Heart left ventricle (tissue), 16 donors: ENCODE measurements around the gene MGME1. TPM values are rescaled to one million over a fixed set of nuclear protein-coding genes. Genes with fewer than 3 reads are reported as not detected.
"Not testable (repeated sequence)": the region's sequence is repeated elsewhere in the genome, so short reads cannot be mapped to it uniquely, and the experiment has no call there.

Experiments used
- ATAC-seq, 4 donors: fragments of 200-7000 bp; cut with Tn5 transposase; one replicate each; pipeline ENCODE4 v1.9.1; 2020 to 2022; ENCODE audit warnings: moderate library complexity in 4 of 4, mild to moderate bottlenecking in 3 of 4, moderate number of reproducible peaks in 1 of 4
- DNase-seq, 5 donors: peaks; one replicate each; pipeline ENCODE4 v3.0.0-alpha.2; 2020
- H3K27ac ChIP-seq, 12 donors: fragments of 200-600 bp; sonication (generic) in 4 of 12; one replicate each; pipeline versions ENCODE4 v1.5.0 to v1.8.0; 2016 to 2022; ENCODE audit warnings: mild to moderate bottlenecking in 2 of 12
- H3K27me3 ChIP-seq, 9 donors: fragments of 200-600 bp; sonication (generic) in 2 of 9; one replicate each; pipeline versions ENCODE4 v1.5.1 to v1.8.0; 2016 to 2022; ENCODE audit warnings: mild to moderate bottlenecking in 3 of 9
- H3K36me3 ChIP-seq, 9 donors: fragments of 200-600 bp; sonication (generic) in 2 of 9; one replicate each; pipeline versions ENCODE4 v1.5.0 to v1.8.0; 2018 to 2022; ENCODE audit warnings: mild to moderate bottlenecking in 2 of 9
- H3K4me1 ChIP-seq, 12 donors: fragments of 200-600 bp; sonication (generic) in 4 of 12; one replicate each; pipeline versions ENCODE4 v1.5.0 to v1.8.0; 2016 to 2022; ENCODE audit warnings: mild to moderate bottlenecking in 3 of 12
- H3K4me3 ChIP-seq, 12 donors: fragments of 200-600 bp; sonication (generic) in 4 of 12; one replicate each; pipeline versions ENCODE4 v1.5.0 to v1.8.0; 2017 to 2022; ENCODE audit warnings: mild to moderate bottlenecking in 9 of 12, moderate library complexity in 4 of 12
- H3K9me3 ChIP-seq, 12 donors: fragments of 200-600 bp; sonication (generic) in 4 of 12; one replicate each; pipeline versions ENCODE4 v1.5.0 to v1.8.0; 2016 to 2022; ENCODE audit warnings: mild to moderate bottlenecking in 1 of 12
- CTCF ChIP-seq, 12 donors: fragments of 200-600 bp; sonication (generic) in 4 of 12; IDR thresholded peaks; one replicate each; pipeline versions ENCODE4 v1.5.0 to v1.8.0; 2018 to 2022; ENCODE audit warnings: antibody characterized with exemption in 12 of 12, mild to moderate bottlenecking in 5 of 12
- POLR2A ChIP-seq, 2 donors: fragments of 450-650 bp; IDR thresholded peaks; one replicate each; pipeline ENCODE4 v1.6.1; 2017; ENCODE audit warnings: antibody characterized with exemption in 2 of 2, mild to moderate bottlenecking in 2 of 2, moderate library complexity in 2 of 2
- WGBS, 4 donors: extraction: QIAGEN DNeasy Blood & Tissue Kit in 2 of 4; methylation state at CpG; one replicate each; pipeline versions ENCODE4 v1.1.5 to v1.1.7; 2013 to 2018; 5-methylcytosine and 5-hydroxymethylcytosine counted together
- intact Hi-C, 10 donors: fragments of 100-400 bp; cut with DNase I; formaldehyde crosslinking; loops; one replicate each; pipeline versions ENCODE4 v1.11.1 to v1.14.2; 2022
- polyA plus RNA-seq, 2 donors: library from polyadenylated mRNA; stranded (reverse); fragments of 200-250 nt; gene quantifications; one replicate each; pipeline ENCODE4 v1.2.3, GENCODE V29; 2013
- total RNA-seq, 9 donors: library from RNA; depleted of rRNA in 2 of 9; stranded (reverse); fragments of >200 nt in 2 of 9; fragmentation: NEBNext Ultra II Directional in 3 of 9; extraction: Animal tissue kit (Norgen Biotek cat#: 25700) in 3 of 9; gene quantifications; one replicate each; pipeline versions ENCODE4 v1.1.0 to v1.2.4, GENCODE V29; 2016 to 2023
- donor health status: ischemic (EF 13 %, LVEDD 7.1; RV severe dilation, severe dysfunction).
- donor health status: healthy with polysubstance abuse.
- donor health status: DM: no; HTN: yes; CAD: no.
- donor health status: DM: no; HTN: no; CAD: no.
- donor health status: ischemic (EF 25% LVEDD 6.9; RV normal size, moderate dysfunction).
- donor health status: ischemic (EF 25% LVEDD 5.7; RV mildly dilated, moderate dysfunction).
- donor health status: healthy.
- donor health status: DM: yes; HTN: yes; CAD: no.
- donor health status: ischemic (EF 35%, LVEDD 5.7; RV mildly dilated, moderate dysfunction).
- donor health status: nonischemic (EF 11% LVEDD 7.7; RV severe dilation, severe dysfunction).
- donor health status: DM: yes; HTN: yes; CAD: no.
- donor health status: PGD.
- donor health status: ischemic (EF 29% LVEDD 5.4; RV normal size, mild dysfunction).
- donor health status: nonischemic (EF 23%, LVEDD 6.1; RV moderate dilation, normal function).

The MGME1 gene
- total and polyA plus RNA-seq, 11 donors: 7.7 to 22.0 (median 10.9) TPM

- intact Hi-C loops: no loop called here
- no peaks in the 10 kb centered on the region for H3K4me1 ChIP-seq
- no peaks in the 10 kb centered on the region for H3K36me3 ChIP-seq
- WGBS, 4 donors: 87 to 91% (median 88%) methylated on average over 7 of the region's 7 CpGs
- DNase-seq: no peak
- H3K4me3 ChIP-seq: no peak overlapping the region
- no peak for ATAC-seq
- H3K27me3 ChIP-seq: no peaks in the 10 kb centered on the region
- no peak overlapping the region for H3K27ac ChIP-seq
- no peak for TF ChIP-seq POLR2A (IDR thresholded peaks at IDR 0.05)
- no peak for TF ChIP-seq CTCF (IDR thresholded peaks at IDR 0.05)
- H3K9me3 ChIP-seq: peaks cover 0 to 7% (median 0%) of the 10 kb centered on the region in 12 donors
Observed at GRCh38 chr20:18020931-18021330, 52.1 kb downstream of the MGME1 start.

GRCh38 chr20:18024606-18025127 lies 55.8 kb downstream of the MGME1 start:
- Histone ChIP-seq H3K4me1 (no peaks in the 10 kb centered on the region), H3K27ac (no peak overlapping the region), H3K27me3 (peaks cover 0 to 8% (median 0%) of the 10 kb centered on the region in 9 donors), H3K36me3 (no peaks in the 10 kb centered on the region), H3K4me3 (no peak overlapping the region), H3K9me3 (peaks cover 0 to 7% (median 0%) of the 10 kb centered on the region in 12 donors)
- DNase-seq: no peak
- intact Hi-C loops: no loop called here
- ATAC-seq: no peak
- 82 to 86% (median 85%) methylated on average over 14 to 15 of the region's 15 CpGs for WGBS, 4 donors
- TF ChIP-seq POLR2A (IDR thresholded peaks at IDR 0.05) (no peak), CTCF (IDR thresholded peaks at IDR 0.05) (no peak)

GRCh38 chr20:18027011-18027410 lies 58.2 kb downstream of the MGME1 start:
- H3K27me3 ChIP-seq: peaks cover 0 to 13% (median 0%) of the 10 kb centered on the region in 9 donors
- intact Hi-C loops, H3K27ac ChIP-seq, H3K4me1 ChIP-seq, H3K4me3 ChIP-seq, ATAC-seq, H3K9me3 ChIP-seq, DNase-seq, H3K36me3 ChIP-seq: not testable (repeated sequence)
- 84 to 88% (median 86%) methylated on average over 7 of the region's 7 CpGs for WGBS, 4 donors

- no peaks in the 10 kb centered on the region for H3K9me3 ChIP-seq
- H3K27me3 ChIP-seq: peaks cover 0 to 13% (median 0%) of the 10 kb centered on the region in 9 donors
- no peaks in the 10 kb centered on the region for H3K4me1 ChIP-seq
- DNase-seq: no peak
- TF ChIP-seq CTCF (IDR thresholded peaks at IDR 0.05) (no peak), POLR2A (IDR thresholded peaks at IDR 0.05) (no peak)
- no peak overlapping the region for H3K27ac ChIP-seq
- intact Hi-C loops: no loop called here
- ATAC-seq: no peak
- H3K4me3 ChIP-seq: no peak overlapping the region
- 79 to 83% (median 81%) methylated on average over 8 of the region's 8 CpGs for WGBS, 4 donors
- H3K36me3 ChIP-seq: no peaks in the 10 kb centered on the region
Observed at GRCh38 chr20:18030020-18030419, 61.2 kb downstream of the MGME1 start.

- 84 to 91% (median 89%) methylated on average over 14 to 15 of the region's 15 CpGs for WGBS, 4 donors
- Histone ChIP-seq H3K27ac (no peak overlapping the region), H3K9me3 (no peaks in the 10 kb centered on the region), H3K27me3 (peaks cover 0 to 13% (median 0%) of the 10 kb centered on the region in 9 donors), H3K4me1 (no peaks in the 10 kb centered on the region), H3K36me3 (no peaks in the 10 kb centered on the region), H3K4me3 (no peak overlapping the region)
- intact Hi-C loops: no loop called here
- ATAC-seq (no peak), DNase-seq (no peak)
- TF ChIP-seq POLR2A (IDR thresholded peaks at IDR 0.05) (no peak), CTCF (IDR thresholded peaks at IDR 0.05) (no peak)
Observed at GRCh38 chr20:18031050-18031449, 62.2 kb downstream of the MGME1 start.
